ENCODE results near the gene AACS.
A peak's percentile ranks its signal among the peaks of the same experiment; 100 is the strongest.
"Not testable (repeated sequence)": the region's sequence is repeated elsewhere in the genome, so short reads cannot be mapped to it uniquely, and the experiment has no call there.

The AACS gene

GRCh38 chr12:125137766-125138344, 72.6 kb downstream of the AACS start:
- H3K4me2 ChIP-seq: peak overlapping the region in 7 of 11 experiments; percentile 7 to 53 (median 24); a peak in 10 of 22 replicates
- no peak overlapping the region for H3K4me3 ChIP-seq
- H3K36me3 ChIP-seq: peaks cover 0 to 29% (median 13%) of the 10 kb centered on the region in 11 experiments; a peak in 10 of 22 replicates
- TF ChIP-seq Cebpa-rat (IDR thresholded peaks at IDR 0.05): no peak
- H3K4me1 ChIP-seq: peaks cover 14 to 50% (median 40%) of the 10 kb centered on the region in 10 experiments; a peak in 19 of 20 replicates
- no peak overlapping the region for H3K9ac ChIP-seq
- H3K27ac ChIP-seq: no peak overlapping the region
- H3K9me3 ChIP-seq (replicated peaks in 1 of 11): no peaks in the 10 kb centered on the region
- H3K27me3 ChIP-seq: no peaks in the 10 kb centered on the region
- H4K20me1 ChIP-seq: peaks cover 0 to 16% (median 0%) of the 10 kb centered on the region in 11 experiments; a peak in 3 of 22 replicates

DNA sequence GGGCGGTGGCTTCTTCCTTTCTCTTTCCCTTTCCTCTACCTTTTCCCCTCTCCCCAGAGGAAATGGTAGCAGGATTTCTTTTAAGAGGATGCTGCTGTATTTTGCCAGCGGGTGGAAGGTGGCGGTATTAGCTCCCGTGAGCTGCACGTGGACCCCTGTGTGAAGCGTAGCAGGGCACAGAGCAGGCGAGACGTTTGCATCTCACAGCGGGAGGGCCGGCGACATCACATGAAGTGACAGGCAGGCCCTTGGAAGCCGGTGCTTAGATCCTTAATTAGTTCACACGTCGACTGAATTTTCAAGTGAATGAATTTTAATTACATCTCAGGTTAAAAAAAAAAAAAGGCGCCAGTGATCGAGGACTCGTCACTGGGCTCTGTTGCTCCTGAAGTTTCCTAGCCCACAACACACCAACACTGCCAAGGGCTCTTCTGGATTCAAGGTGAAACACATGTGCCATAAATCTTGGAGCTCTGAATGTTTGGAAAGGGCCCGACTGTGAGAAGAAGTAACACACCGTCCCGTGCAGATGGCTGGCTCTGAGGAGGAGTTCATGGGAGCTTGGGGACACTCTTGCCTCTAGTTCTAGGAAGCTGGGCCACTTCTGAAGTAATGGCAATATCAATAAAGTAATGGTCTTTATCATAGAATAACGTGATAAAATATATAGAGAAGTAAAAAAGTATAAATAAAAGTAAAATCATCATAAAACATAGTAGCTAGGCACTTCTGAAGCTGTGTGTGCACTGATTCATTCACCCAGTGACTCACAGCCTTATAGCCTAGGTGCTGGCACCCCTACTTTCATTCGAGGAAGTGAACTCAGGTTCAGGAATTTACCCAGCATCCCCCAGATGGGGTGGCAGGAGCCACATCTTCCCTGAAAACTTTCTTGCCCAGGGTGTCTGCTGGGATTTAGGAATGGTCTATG, 75.3 kb downstream of the AACS start:
- peaks cover 0 to 18% (median 9%) of the 10 kb centered on the region in 11 experiments; a peak in 10 of 22 replicates for H3K36me3 ChIP-seq
- no peak overlapping the region for H3K9ac ChIP-seq
- H3K9me3 ChIP-seq (replicated peaks in 1 of 11): no peaks in the 10 kb centered on the region
- peaks cover 8 to 46% (median 39%) of the 10 kb centered on the region in 10 experiments; a peak in 19 of 20 replicates for H3K4me1 ChIP-seq
- no peak overlapping the region for H3K4me3 ChIP-seq
- peak overlapping the region in 2 of 11 experiments; percentile 12 to 29; a peak in 1 of 22 replicates for H3K4me2 ChIP-seq
- peaks cover 0 to 16% (median 0%) of the 10 kb centered on the region in 11 experiments; a peak in 1 of 22 replicates for H4K20me1 ChIP-seq
- no peak overlapping the region for H3K27ac ChIP-seq
- TF ChIP-seq Cebpa-rat (IDR thresholded peaks at IDR 0.05): no peak
- no peaks in the 10 kb centered on the region for H3K27me3 ChIP-seq

GRCh38 chr12:125141210-125141573, 76.0 kb downstream of the AACS start:
- Histone ChIP-seq H3K4me1 (peaks cover 8 to 48% (median 39%) of the 10 kb centered on the region in 10 experiments; a peak in 19 of 20 replicates), H3K36me3 (peaks cover 0 to 12% (median 6%) of the 10 kb centered on the region in 11 experiments; a peak in 8 of 22 replicates), H3K4me2 (0 out of 22 replicates have a peak overlapping the region, but pooled peaks of 1 of the 11 experiments have one; percentile 12), H4K20me1 (peaks cover 0 to 11% (median 0%) of the 10 kb centered on the region in 11 experiments; a peak in 1 of 22 replicates)
- H3K27me3 ChIP-seq; H3K9me3 ChIP-seq (replicated peaks in 1 of 11); H3K27ac ChIP-seq; H3K4me3 ChIP-seq; H3K9ac ChIP-seq: not testable (repeated sequence)

- Histone ChIP-seq H3K36me3 (no peaks in the 10 kb centered on the region), H3K27me3 (no peaks in the 10 kb centered on the region), H3K9me3 (replicated peaks in 1 of 11) (no peaks in the 10 kb centered on the region), H3K4me3 (no peak overlapping the region), H3K27ac (no peak overlapping the region), H4K20me1 (peaks cover 0 to 11% (median 0%) of the 10 kb centered on the region in 11 experiments; a peak in 1 of 22 replicates), H3K9ac (no peak overlapping the region), H3K4me2 (no peak overlapping the region), H3K4me1 (peaks cover 8 to 55% (median 36%) of the 10 kb centered on the region in 10 experiments; a peak in 19 of 20 replicates)
- no peak for TF ChIP-seq Cebpa-rat (IDR thresholded peaks at IDR 0.05)
Measured at GRCh38 chr12:125142601-125143000, 77.4 kb downstream of the AACS start.

- Histone ChIP-seq H3K27me3 (no peaks in the 10 kb centered on the region), H4K20me1 (peaks cover 0 to 11% (median 0%) of the 10 kb centered on the region in 11 experiments; a peak in 1 of 22 replicates), H3K4me1 (peaks cover 8 to 46% (median 29%) of the 10 kb centered on the region in 10 experiments; a peak in 19 of 20 replicates), H3K9ac (no peak overlapping the region), H3K27ac (no peak overlapping the region; a peak in 1 of 22 replicates), H3K4me2 (peak overlapping the region in 7 of 11 experiments; percentile 4 to 47 (median 40); a peak in 11 of 22 replicates), H3K9me3 (replicated peaks in 1 of 11) (no peaks in the 10 kb centered on the region), H3K4me3 (no peak overlapping the region), H3K36me3 (no peaks in the 10 kb centered on the region)
- TF ChIP-seq Cebpa-rat (IDR thresholded peaks at IDR 0.05): no peak
Measured at GRCh38 chr12:125143491-125143890, 78.3 kb downstream of the AACS start.

GRCh38 chr12:125145196-125145595, 80.0 kb downstream of the AACS start:
- Histone ChIP-seq H4K20me1 (peaks cover 0 to 11% (median 0%) of the 10 kb centered on the region in 11 experiments; a peak in 1 of 22 replicates), H3K4me2 (no peak overlapping the region), H3K4me3 (no peak overlapping the region), H3K4me1 (peaks cover 0 to 43% (median 22%) of the 10 kb centered on the region in 10 experiments; a peak in 17 of 20 replicates), H3K9ac (no peak overlapping the region), H3K36me3 (no peaks in the 10 kb centered on the region), H3K9me3 (replicated peaks in 1 of 11) (no peaks in the 10 kb centered on the region), H3K27ac (no peak overlapping the region), H3K27me3 (no peaks in the 10 kb centered on the region)
- no peak for TF ChIP-seq Cebpa-rat (IDR thresholded peaks at IDR 0.05)

DNA sequence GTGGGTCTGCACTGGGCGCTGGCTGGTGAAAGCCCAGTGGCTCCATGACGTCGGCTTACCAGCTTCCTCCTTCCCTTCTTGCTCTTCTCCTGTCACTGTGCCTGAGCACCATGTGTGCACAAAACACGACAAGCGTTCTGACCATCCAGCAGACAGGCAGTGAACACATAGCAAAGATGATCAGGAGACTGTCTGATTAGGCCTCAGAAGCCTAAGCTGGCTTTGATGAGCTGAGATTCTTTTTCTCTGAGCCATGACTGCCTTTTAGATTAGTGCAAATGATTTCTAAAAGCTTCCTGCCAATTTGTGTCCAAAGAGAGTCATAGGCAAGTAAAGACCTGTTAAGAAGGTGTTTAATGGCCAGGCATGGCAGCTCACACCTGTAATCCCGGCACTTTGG, 83.1 kb downstream of the AACS start:
- Histone ChIP-seq H3K36me3 (no peaks in the 10 kb centered on the region), H3K4me2 (no peak overlapping the region), H3K4me3 (no peak overlapping the region), H3K9me3 (replicated peaks in 1 of 11) (0 out of 22 replicates have a peak, but pooled peaks cover 0 to 5% (median 0%) of the 10 kb centered on the region in 11 experiments), H4K20me1 (no peaks in the 10 kb centered on the region), H3K27ac (no peak overlapping the region), H3K4me1 (peaks cover 0 to 36% (median 18%) of the 10 kb centered on the region in 10 experiments; a peak in 15 of 20 replicates), H3K9ac (no peak overlapping the region), H3K27me3 (no peaks in the 10 kb centered on the region)
- TF ChIP-seq Cebpa-rat (IDR thresholded peaks at IDR 0.05): no peak; a peak in 1 of 22 replicates

- TF ChIP-seq Cebpa-rat (IDR thresholded peaks at IDR 0.05): no peak
- Histone ChIP-seq H3K4me1 (peaks cover 0 to 26% (median 8%) of the 10 kb centered on the region in 10 experiments; a peak in 13 of 20 replicates), H3K36me3 (no peaks in the 10 kb centered on the region), H4K20me1 (no peaks in the 10 kb centered on the region), H3K9me3 (replicated peaks in 1 of 11) (peaks cover 0 to 5% (median 0%) of the 10 kb centered on the region in 11 experiments; a peak in 3 of 22 replicates), H3K4me2 (peak overlapping the region in 8 of 11 experiments; percentile 11 to 62 (median 46); a peak in 13 of 22 replicates), H3K27ac (no peak overlapping the region), H3K4me3 (no peak overlapping the region), H3K9ac (no peak overlapping the region), H3K27me3 (no peaks in the 10 kb centered on the region; a peak in 1 of 22 replicates)
Measured at GRCh38 chr12:125149160-125150108, 84.2 kb downstream of the AACS start.

Data from BLaER1 treated with 17β-estradiol and CSF1 and Interleukin-3, amounts not matched to agents 10 nM and 100 nM (cell line).